Panc1 (cell line): Measurements from ENCODE around the gene TMEM208. TPM values are rescaled to one million over a fixed set of nuclear protein-coding genes. Genes with fewer than 3 reads are reported as not detected.
A peak's percentile ranks its signal among the peaks of the same experiment; 100 is the strongest.

Experiments
- ATAC-seq: fragments of 200-7000 bp; cut with Tn5 transposase; 2 replicates; pipeline ENCODE4 v1.9.1; 2020; ENCODE audit warnings: mild to moderate bottlenecking, moderate library complexity
- BruUV-seq: library from RNA; stranded (reverse); fragments of 400-500 nt; replicated peaks from 2 replicates; lab custom pipeline; 2021; lab: Mats Ljungman, UMichigan
- CTCF ChIA-PET: fragments of 300-600 bp; sonication (Branson Sonifier 250); formaldehyde crosslinking; loops from one replicate; lab custom pipeline; 2022; ENCODE audit warnings: antibody characterized with exemption; lab: Charles Lee
- POLR2A ChIA-PET: fragments of 300-600 bp; sonication (Branson Sonifier 250); formaldehyde crosslinking; loops from one replicate; lab custom pipeline; 2022; ENCODE audit warnings: antibody characterized with exemption; lab: Charles Lee
- DNase-seq: peaks from one replicate; pipeline ENCODE4 v3.0.0-alpha.2; 2010; ENCODE audit warnings: low read depth, low spot score
- H3K27ac ChIP-seq: 2 replicates; pipeline ENCODE4 v1.5.1; 2011; ENCODE audit warnings: mild to moderate bottlenecking, low read length, inconsistent platforms
- H3K27me3 ChIP-seq: fragments of 200-500 bp; sonication (Bioruptor generic); 2 replicates; pipeline ENCODE4 v1.6.0; 2014; ENCODE audit warnings: low read length, inconsistent platforms; ENCODE audit not compliant: control insufficient read depth, insufficient read depth
- H3K36me3 ChIP-seq: fragments of 200-500 bp; sonication (Bioruptor generic); 2 replicates; pipeline ENCODE4 v1.5.1; 2014; ENCODE audit warnings: inconsistent platforms, mild to moderate bottlenecking, low read length, moderate library complexity; ENCODE audit not compliant: control insufficient read depth, insufficient read depth
- H3K4me1 ChIP-seq: 2 replicates; pipeline ENCODE4 v1.5.1; 2011; ENCODE audit warnings: inconsistent platforms, mild to moderate bottlenecking, low read length, moderate library complexity; ENCODE audit not compliant: control insufficient read depth, insufficient read depth
- H3K4me3 ChIP-seq, 2 experiments: 2 replicates each; pipeline ENCODE4 v1.5.1; 2011 to 2012; ENCODE audit warnings: low read depth in 2 of 2, low read length in 2 of 2, mild to moderate bottlenecking in 2 of 2, inconsistent platforms in 1 of 2, moderate library complexity in 1 of 2
- H3K9me3 ChIP-seq: fragments of 200-500 bp; sonication (Bioruptor generic); 2 replicates; pipeline ENCODE4 v1.5.1; 2014; ENCODE audit warnings: low read depth, mild to moderate bottlenecking, inconsistent platforms, low read length, moderate library complexity; ENCODE audit not compliant: control insufficient read depth, insufficient read depth
- POLR2AphosphoS5 ChIP-seq: IDR thresholded peaks from 2 replicates; pipeline ENCODE4 v1.6.1; 2012; ENCODE audit warnings: mild to moderate bottlenecking, low read depth, low read length, moderate library complexity
- REST ChIP-seq, 2 experiments: IDR thresholded peaks; 2 replicates each; pipeline ENCODE4 v1.6.1; 2011 to 2012; ENCODE audit warnings: low read depth in 2 of 2, control low read depth in 1 of 2, low read length in 1 of 2, mild to moderate bottlenecking in 1 of 2, moderate library complexity in 1 of 2; ENCODE audit not compliant: insufficient read depth in 1 of 2
- SIN3A ChIP-seq: IDR thresholded peaks from 2 replicates; pipeline ENCODE4 v1.6.1; 2012; ENCODE audit warnings: low read depth, mild to moderate bottlenecking, low read length, moderate library complexity, borderline replicate concordance; ENCODE audit not compliant: insufficient read depth
- TCF7L2 ChIP-seq: IDR thresholded peaks from 2 replicates; pipeline ENCODE4 v1.6.1; 2011; ENCODE audit warnings: mild to moderate bottlenecking, low read depth, low read length, inconsistent platforms
- in situ Hi-C: cut with HindIII; loops from 2 replicates; pipeline ENCODE4 v1.10.0; 2016; ENCODE audit warnings: low sequenced_read_pairs, low pct_unique_long_range_greater_than_20kb
- intact Hi-C: fragments of 100-400 bp; cut with micrococcal nuclease; formaldehyde crosslinking; loops from one replicate; pipeline ENCODE4 v1.10.0; 2022; ENCODE audit not compliant: unreplicated experiment
- total RNA-seq: library from RNA; stranded (reverse); gene quantifications from one replicate; pipeline ENCODE4 v1.2.1, GENCODE V29; 2021; ENCODE audit not compliant: unreplicated experiment
- TF ChIP-seq, protein P1 (sequence below): fragments of 450-650 bp; IDR thresholded peaks from 2 replicates; pipeline ENCODE4 v1.5.1; 2017; ENCODE audit warnings: mild to moderate bottlenecking

TMEM208 gene
- total RNA-seq, 1 experiment from 2014 or later = 25.6 TPM

- no peak for ATAC-seq
- CTCF ChIA-PET = no interaction called here
- no peak overlapping the region for H3K27ac ChIP-seq
- H3K4me3 ChIP-seq = peak overlapping the region in 1 of 2 experiments; percentile 65; a peak in 2 of 4 replicates
- peaks cover 8% of the 10 kb centered on the region for H3K4me1 ChIP-seq
- BruUV-seq = no TSS peak
- H3K9me3 ChIP-seq = no peaks in the 10 kb centered on the region
- intact Hi-C loops (loop anchor here (10.0 kb wide), 1 partner anchor 227 kb away; no protein-coding TSS in a partner anchor), in situ Hi-C loops (no loop called here)
- H3K36me3 ChIP-seq = peaks cover 4% of the 10 kb centered on the region; the same call in 1 of the 2 replicates
- TF ChIP-seq REST (IDR thresholded peaks at IDR 0.05; ENCODE audit: insufficient read depth in 1 of 2, low read depth in 2 of 2, low read length in 1 of 2) (no peak), TCF7L2 (no peak), POLR2AphosphoS5 (no peak), SIN3A (no peak)
- TF ChIP-seq, protein P1, sequence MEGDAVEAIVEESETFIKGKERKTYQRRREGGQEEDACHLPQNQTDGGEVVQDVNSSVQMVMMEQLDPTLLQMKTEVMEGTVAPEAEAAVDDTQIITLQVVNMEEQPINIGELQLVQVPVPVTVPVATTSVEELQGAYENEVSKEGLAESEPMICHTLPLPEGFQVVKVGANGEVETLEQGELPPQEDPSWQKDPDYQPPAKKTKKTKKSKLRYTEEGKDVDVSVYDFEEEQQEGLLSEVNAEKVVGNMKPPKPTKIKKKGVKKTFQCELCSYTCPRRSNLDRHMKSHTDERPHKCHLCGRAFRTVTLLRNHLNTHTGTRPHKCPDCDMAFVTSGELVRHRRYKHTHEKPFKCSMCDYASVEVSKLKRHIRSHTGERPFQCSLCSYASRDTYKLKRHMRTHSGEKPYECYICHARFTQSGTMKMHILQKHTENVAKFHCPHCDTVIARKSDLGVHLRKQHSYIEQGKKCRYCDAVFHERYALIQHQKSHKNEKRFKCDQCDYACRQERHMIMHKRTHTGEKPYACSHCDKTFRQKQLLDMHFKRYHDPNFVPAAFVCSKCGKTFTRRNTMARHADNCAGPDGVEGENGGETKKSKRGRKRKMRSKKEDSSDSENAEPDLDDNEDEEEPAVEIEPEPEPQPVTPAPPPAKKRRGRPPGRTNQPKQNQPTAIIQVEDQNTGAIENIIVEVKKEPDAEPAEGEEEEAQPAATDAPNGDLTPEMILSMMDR = no peak
- DNase-seq = no peak
- H3K27me3 ChIP-seq = no peaks in the 10 kb centered on the region
- POLR2A ChIA-PET = no interaction called here
Observed at GRCh38 chr16:67182288-67182687, 44.6 kb upstream of the TMEM208 start.

DNA sequence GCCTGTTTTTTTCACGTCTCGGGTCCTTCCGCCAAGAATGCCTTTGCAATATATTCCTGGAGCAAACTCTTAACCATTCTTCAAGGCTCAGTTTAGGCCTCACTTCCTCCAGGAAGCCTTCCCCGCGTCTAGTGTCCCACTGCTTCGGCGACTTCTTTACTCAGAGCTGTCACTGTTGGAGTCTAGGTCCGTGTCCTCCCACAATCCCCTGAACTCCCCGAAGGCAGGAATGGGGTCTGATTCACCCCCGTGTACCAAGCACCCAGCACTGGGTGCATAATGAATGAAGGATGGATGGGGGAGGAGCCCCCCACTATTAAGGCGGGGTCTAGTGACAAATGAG, 43.7 kb upstream of the TMEM208 start:
- H3K27me3 ChIP-seq = no peaks in the 10 kb centered on the region
- peaks cover 8% of the 10 kb centered on the region for H3K4me1 ChIP-seq
- ChIA-PET POLR2A (no interaction called here), CTCF (no interaction called here)
- TF ChIP-seq, protein P1 = no peak
- no peak for TF ChIP-seq REST (IDR thresholded peaks at IDR 0.05; ENCODE audit: insufficient read depth in 1 of 2, low read depth in 2 of 2, low read length in 1 of 2)
- no peak for TF ChIP-seq POLR2AphosphoS5
- TF ChIP-seq SIN3A = no peak
- TF ChIP-seq TCF7L2 = no peak
- no TSS peak for BruUV-seq
- H3K27ac ChIP-seq = peak overlapping the region; percentile 77
- peaks cover 4% of the 10 kb centered on the region; the same call in 1 of the 2 replicates for H3K36me3 ChIP-seq
- no peak for DNase-seq
- in situ Hi-C loops (no loop called here), intact Hi-C loops (loop anchor here (10.0 kb wide), 1 partner anchor 228 kb away; no protein-coding TSS in a partner anchor)
- H3K9me3 ChIP-seq = no peaks in the 10 kb centered on the region
- ATAC-seq = no peak
- H3K4me3 ChIP-seq = peak overlapping the region; percentile 65 to 87
